Measurements from ENCODE around the gene CD99L2. TPM values are rescaled to one million over a fixed set of nuclear protein-coding genes. Genes with fewer than 3 reads are reported as not detected.

CD99L2 gene
- total RNA-seq, 2 donors from 2014 or later, result 22.1 to 28.7 TPM

GRCh38 chrX:150763303-150763797, 135.1 kb downstream of the CD99L2 start:
- TF ChIP-seq POLR2A (IDR thresholded peaks at IDR 0.05) (no peak), CTCF (IDR thresholded peaks at IDR 0.05) (no peak)
- H3K9me3 ChIP-seq, result no peaks in the 10 kb centered on the region
- no peaks in the 10 kb centered on the region for H3K36me3 ChIP-seq (replicated peaks in 1 of 2; ENCODE audit: insufficient read depth in 1 of 2, low read depth in 2 of 2)
- intact Hi-C loops (cut with DNase I), result no loop called here
- no peak overlapping the region for H3K4me3 ChIP-seq
- DNase-seq (no peak), ATAC-seq (no peak)
- WGBS, 2 donors, result 80 to 95% methylated on average over 8 to 13 of the region's 13 CpGs
- no peaks in the 10 kb centered on the region for H3K4me1 ChIP-seq
- no peaks in the 10 kb centered on the region for H3K27me3 ChIP-seq
- no peak overlapping the region for H3K27ac ChIP-seq

- intact Hi-C loops (cut with DNase I), result no loop called here
- ATAC-seq (no peak), DNase-seq (no peak)
- Histone ChIP-seq H3K4me1 (no peaks in the 10 kb centered on the region), H3K9me3 (no peaks in the 10 kb centered on the region), H3K36me3 (replicated peaks in 1 of 2; ENCODE audit: insufficient read depth in 1 of 2, low read depth in 2 of 2) (no peaks in the 10 kb centered on the region), H3K4me3 (no peak overlapping the region), H3K27me3 (no peaks in the 10 kb centered on the region), H3K27ac (no peak overlapping the region)
- TF ChIP-seq POLR2A (IDR thresholded peaks at IDR 0.05) (no peak), CTCF (IDR thresholded peaks at IDR 0.05) (no peak)
- WGBS, 2 donors, result 87 to 94% methylated on average over 3 to 16 of the region's 36 CpGs
These were observed 136.0 kb downstream of the CD99L2 start for GRCh38 chrX:150762258-150763165.

GRCh38 chrX:150761819-150762216, 136.7 kb downstream of the CD99L2 start:
- no peaks in the 10 kb centered on the region for H3K27me3 ChIP-seq
- intact Hi-C loops (cut with DNase I), result no loop called here
- ATAC-seq (no peak), DNase-seq (no peak)
- no peak overlapping the region for H3K4me3 ChIP-seq
- H3K9me3 ChIP-seq, result no peaks in the 10 kb centered on the region
- TF ChIP-seq CTCF (IDR thresholded peaks at IDR 0.05) (no peak), POLR2A (IDR thresholded peaks at IDR 0.05) (no peak)
- H3K4me1 ChIP-seq, result no peaks in the 10 kb centered on the region
- no peak overlapping the region for H3K27ac ChIP-seq
- no peaks in the 10 kb centered on the region for H3K36me3 ChIP-seq (replicated peaks in 1 of 2; ENCODE audit: insufficient read depth in 1 of 2, low read depth in 2 of 2)
- WGBS, 2 donors, result 96 to 97% methylated on average over 5 of the region's 8 CpGs

GRCh38 chrX:150761176-150761818, 137.2 kb downstream of the CD99L2 start:
- Histone ChIP-seq H3K9me3 (no peaks in the 10 kb centered on the region), H3K36me3 (replicated peaks in 1 of 2; ENCODE audit: insufficient read depth in 1 of 2, low read depth in 2 of 2) (no peaks in the 10 kb centered on the region), H3K4me3 (no peak overlapping the region), H3K4me1 (no peaks in the 10 kb centered on the region), H3K27ac (no peak overlapping the region), H3K27me3 (no peaks in the 10 kb centered on the region)
- DNase-seq (no peak), ATAC-seq (no peak)
- 86 to 90% methylated on average over 1 to 5 of the region's 7 CpGs for WGBS, 2 donors
- intact Hi-C loops (cut with DNase I), result no loop called here
- TF ChIP-seq POLR2A (IDR thresholded peaks at IDR 0.05) (no peak), CTCF (IDR thresholded peaks at IDR 0.05) (no peak)
